IPS DF 4.7 (cell line): Measurements from ENCODE around the gene APOF.
"Not testable (repeated sequence)": the region's sequence is repeated elsewhere in the genome, so short reads cannot be mapped to it uniquely, and the experiment has no call there.

ENCODE experiments used
- DNase-seq: peaks from one replicate; pipeline ENCODE4 v3.0.0-alpha.2; 2013; ENCODE audit warnings: low spot score; ENCODE audit errors: extremely low read depth

APOF gene

GRCh38 chr12:56333679-56334489 lies 28.8 kb downstream of the APOF start, which contains the start of gene PAN2:
TSS of gene PAN2 (minus strand) at chr12:56334000. CDS start at chr12:56333094, 906 bp downstream.
- DNase-seq: peak; percentile 94

GRCh38 chr12:56333197-56333678 lies 29.4 kb downstream of the APOF start:
- no peak for DNase-seq

GRCh38 chr12:56332512-56333196 lies 30.0 kb downstream of the APOF start:
- no peak for DNase-seq

- DNase-seq: no peak
Measured at GRCh38 chr12:56330936-56331490, 31.6 kb downstream of the APOF start.

- no peak for DNase-seq
Measured at GRCh38 chr12:56326533-56326932, 36.1 kb downstream of the APOF start.

- DNase-seq: no peak
Measured at GRCh38 chr12:56326126-56326525, 36.5 kb downstream of the APOF start.

- no peak for DNase-seq
Measured at GRCh38 chr12:56324206-56324605, 38.5 kb downstream of the APOF start.

GRCh38 chr12:56321610-56322009 lies 41.0 kb downstream of the APOF start:
- DNase-seq: not testable (repeated sequence)

GRCh38 chr12:56321027-56321426 lies 41.6 kb downstream of the APOF start:
- no peak for DNase-seq

- no peak for DNase-seq
Measured at GRCh38 chr12:56317675-56318074, 45.0 kb downstream of the APOF start.

GRCh38 chr12:56315622-56316473 lies 46.8 kb downstream of the APOF start, which contains the start of gene CNPY2:
TSS of gene CNPY2 (minus strand) at chr12:56315988. CDS start at chr12:56315217, 771 bp downstream.
- peak; percentile 97 for DNase-seq

GRCh38 chr12:56315249-56315621 lies 47.4 kb downstream of the APOF start:
- DNase-seq: no peak

GRCh38 chr12:56311003-56311402 lies 51.7 kb downstream of the APOF start:
- DNase-seq: no peak
